Muscle of leg (tissue), 11 donors: ENCODE data around the gene CLSTN2. TPM values are rescaled to one million over a fixed set of nuclear protein-coding genes. Genes with fewer than 3 reads are reported as not detected.

Source experiments
- DNase-seq: peaks from one replicate; pipeline ENCODE4 v3.0.0; 2013
- H3K27ac ChIP-seq: one replicate; pipeline ENCODE4 v1.5.1; 2013; ENCODE audit warnings: mild to moderate bottlenecking, low read length, control low read depth
- H3K27me3 ChIP-seq: one replicate; pipeline ENCODE4 v1.6.1; 2013; ENCODE audit warnings: low read length; ENCODE audit not compliant: control insufficient read depth, insufficient read depth
- H3K36me3 ChIP-seq: one replicate; pipeline ENCODE4 v1.6.1; 2013; ENCODE audit warnings: low read length; ENCODE audit not compliant: control insufficient read depth, insufficient read depth
- H3K4me1 ChIP-seq: one replicate; pipeline ENCODE4 v1.6.1; 2013; ENCODE audit warnings: low read length; ENCODE audit not compliant: control insufficient read depth, insufficient read depth
- H3K4me3 ChIP-seq: one replicate; pipeline ENCODE4 v1.5.1; 2013; ENCODE audit warnings: low read length, control low read depth
- H3K9me3 ChIP-seq: replicated peaks from 2 replicates; pipeline ENCODE4 v1.6.1; 2013; ENCODE audit warnings: low read depth, low read length; ENCODE audit not compliant: control insufficient read depth
- WGBS: methylation state at CpG from one replicate; pipeline ENCODE4 v1.1.5; 2013; ENCODE audit warnings: missing lambda C conversion rate; ENCODE audit not compliant: insufficient coverage; 5-methylcytosine and 5-hydroxymethylcytosine counted together
- polyA plus RNA-seq, 8 donors: library from polyadenylated mRNA; unstranded; fragments of 120-200 nt; gene quantifications; one replicate each; pipeline versions ENCODE4 v1.2.1 to v1.2.3, GENCODE V29; 2013; ENCODE audit warnings: inconsistent platforms in 1 of 8, low replicate concordance in 1 of 8; ENCODE audit not compliant: insufficient read length in 8 of 8, insufficient read depth in 1 of 8
- total RNA-seq: library from RNA; stranded (reverse); fragments of 120-200 nt; gene quantifications from one replicate; pipeline ENCODE4 v1.2.4, GENCODE V29; 2013

Gene CLSTN2
- total and polyA plus RNA-seq, 9 donors = 1.9 to 5.2 (median 3.1) TPM

DNA sequence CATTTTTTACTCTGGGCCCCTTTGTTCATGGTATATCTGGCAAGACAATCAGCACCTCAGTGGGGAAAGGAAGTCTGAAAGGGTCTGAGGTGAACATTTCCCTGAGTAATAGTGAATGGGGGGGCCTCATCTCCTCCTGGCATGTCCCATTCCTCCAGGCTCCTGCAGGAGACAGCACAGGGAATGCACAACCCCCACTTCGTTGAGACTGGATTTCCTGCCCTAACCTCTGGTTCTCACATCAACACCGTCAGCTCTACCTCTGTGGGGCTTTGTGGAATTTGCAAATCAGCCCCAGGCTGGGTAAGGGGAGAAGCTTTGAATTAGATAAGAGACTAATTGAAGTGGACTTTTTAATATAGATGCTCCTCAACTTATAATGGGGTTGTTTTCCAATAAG, 574.5 kb downstream of the CLSTN2 start:
- DNase-seq = no peak
- Histone ChIP-seq H3K9me3 (no peaks in the 10 kb centered on the region), H3K4me1 (peaks cover 4% of the 10 kb centered on the region), H3K36me3 (no peaks in the 10 kb centered on the region), H3K4me3 (no peak overlapping the region), H3K27me3 (no peaks in the 10 kb centered on the region), H3K27ac (no peak overlapping the region)
- no CpG with 5 or more reads among the region's 2 CpGs for WGBS

DNA sequence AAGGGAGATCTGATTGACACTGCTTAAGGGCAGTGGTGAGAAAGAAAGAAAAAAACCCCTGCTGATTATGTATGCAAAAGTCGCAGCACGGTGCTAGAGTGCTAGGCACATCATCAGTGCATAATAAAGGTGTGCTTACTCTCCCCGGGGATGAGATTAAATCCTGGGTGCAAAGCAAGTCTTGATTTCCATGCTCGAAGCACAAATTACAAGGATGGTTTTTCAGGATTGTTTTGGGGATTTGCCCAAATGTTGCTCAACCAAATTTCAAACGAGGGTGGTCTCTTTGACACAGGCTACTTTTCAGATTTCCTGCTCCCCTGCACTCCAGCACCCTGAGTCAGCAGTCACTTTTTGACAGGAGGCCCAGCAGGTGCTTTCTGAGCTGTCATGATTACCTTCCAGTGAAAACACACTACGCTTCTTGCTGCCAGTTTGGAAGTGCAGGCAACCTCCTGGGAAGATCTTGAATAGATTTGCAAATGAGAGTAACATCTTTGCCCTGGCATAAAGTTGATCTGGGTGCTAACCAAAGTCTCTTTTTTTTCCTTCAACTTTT, 575.4 kb downstream of the CLSTN2 start:
- no peak for DNase-seq
- H3K4me3 ChIP-seq = no peak overlapping the region
- no peaks in the 10 kb centered on the region for H3K4me1 ChIP-seq
- H3K9me3 ChIP-seq = no peaks in the 10 kb centered on the region
- no CpG with 5 or more reads among the region's 6 CpGs for WGBS
- H3K36me3 ChIP-seq = no peaks in the 10 kb centered on the region
- no peak overlapping the region for H3K27ac ChIP-seq
- no peaks in the 10 kb centered on the region for H3K27me3 ChIP-seq

DNA sequence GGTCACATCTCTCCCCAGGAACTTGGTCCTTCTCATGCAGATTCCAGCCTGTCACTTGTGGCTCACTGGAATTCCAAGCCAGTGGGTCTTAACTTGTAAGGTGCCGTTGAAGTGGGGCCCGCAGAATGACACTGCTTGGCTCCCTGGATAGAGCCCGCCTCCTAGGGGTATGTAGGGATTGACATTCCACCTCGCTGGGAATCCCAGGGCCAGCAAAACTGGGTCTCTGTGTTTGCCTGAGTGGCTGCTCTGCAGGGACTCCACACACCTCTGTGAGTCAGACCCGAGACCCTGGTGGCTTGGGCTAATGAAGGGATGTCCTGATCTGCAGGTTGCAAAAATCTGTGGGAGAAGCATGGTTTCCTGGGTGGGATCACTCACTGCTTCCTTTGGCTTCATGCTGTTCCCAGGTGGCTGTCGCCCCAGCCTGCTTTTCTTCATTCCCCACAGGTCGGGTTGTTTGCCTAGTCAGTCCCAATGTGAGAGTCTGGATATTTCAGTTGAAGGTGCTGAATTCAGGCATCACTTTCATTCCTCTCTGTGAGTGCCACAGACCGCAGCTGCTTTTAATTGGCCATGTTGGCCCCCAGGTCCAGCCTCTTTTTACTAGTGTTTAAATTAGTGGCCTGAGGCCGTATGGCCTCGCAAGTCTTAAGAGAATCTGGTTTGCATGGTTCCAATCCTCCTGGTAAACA, 586.9 kb downstream of the CLSTN2 start:
- no peak overlapping the region for H3K4me3 ChIP-seq
- H3K27ac ChIP-seq = no peak overlapping the region
- peaks cover 9% of the 10 kb centered on the region for H3K9me3 ChIP-seq
- H3K4me1 ChIP-seq = no peaks in the 10 kb centered on the region
- 84% methylated on average over 6 of the region's 10 CpGs for WGBS
- DNase-seq = no peak
- peaks cover 3% of the 10 kb centered on the region for H3K27me3 ChIP-seq
- no peaks in the 10 kb centered on the region for H3K36me3 ChIP-seq

DNA sequence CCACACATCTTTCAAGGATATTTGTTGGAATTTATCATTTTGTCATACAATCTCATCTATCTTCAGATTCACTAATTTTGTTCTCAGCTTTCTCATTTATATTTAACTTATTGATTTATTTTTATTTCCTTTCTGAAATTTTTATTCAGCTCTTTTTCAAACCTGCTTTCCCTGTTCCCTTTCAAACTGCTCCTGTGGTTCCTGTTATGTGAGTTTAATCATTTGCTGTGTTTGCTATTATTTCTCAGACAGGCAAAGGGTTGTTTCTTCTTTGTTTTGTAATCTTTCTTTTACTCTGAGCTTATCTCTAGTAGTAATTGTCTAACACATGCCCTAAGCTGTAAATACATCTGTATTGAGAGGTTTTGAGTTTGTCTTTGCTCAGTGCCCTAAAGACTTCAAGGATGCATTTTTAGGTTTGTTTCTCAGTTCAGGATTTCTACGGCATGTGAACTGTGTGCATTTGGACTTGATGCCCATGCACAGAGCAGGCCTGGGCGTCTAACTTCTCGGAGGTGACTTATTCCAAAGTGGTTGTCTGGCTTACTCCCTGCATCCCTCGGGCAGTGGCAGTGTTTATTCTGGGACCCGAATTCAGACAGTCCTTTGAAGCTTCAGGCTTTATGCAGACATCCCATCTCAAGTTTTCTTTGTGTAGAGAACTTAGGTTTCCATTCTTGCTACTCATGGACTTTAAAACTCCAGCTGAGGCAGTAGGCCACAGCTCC, 587.8 kb downstream of the CLSTN2 start:
- H3K4me3 ChIP-seq = no peak overlapping the region
- 71% methylated on average over 4 of the region's 5 CpGs for WGBS
- no peak for DNase-seq

DNA sequence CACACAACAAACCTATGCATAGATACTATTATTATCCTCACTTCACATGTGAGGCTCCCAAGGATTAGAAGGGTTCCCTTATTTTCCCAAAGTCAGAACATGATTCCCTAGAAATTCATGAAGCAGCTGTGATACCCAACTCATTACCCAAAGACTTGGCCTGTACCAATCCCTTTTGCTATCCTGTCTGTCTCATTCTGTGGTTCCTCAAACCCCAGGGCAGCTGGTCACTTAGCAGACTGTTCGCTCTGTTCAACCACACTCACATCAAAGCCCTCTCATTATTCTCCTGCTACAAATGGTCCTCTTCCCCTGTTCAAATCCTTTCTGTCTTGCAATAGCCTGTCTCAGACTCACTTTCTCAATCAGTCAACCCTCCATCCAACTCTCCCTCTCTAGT, 588.6 kb downstream of the CLSTN2 start:
- H3K36me3 ChIP-seq = no peaks in the 10 kb centered on the region
- peaks cover 3% of the 10 kb centered on the region for H3K27me3 ChIP-seq
- no peaks in the 10 kb centered on the region for H3K4me1 ChIP-seq
- no peak for DNase-seq
- H3K9me3 ChIP-seq = peaks cover 6% of the 10 kb centered on the region
- no peak overlapping the region for H3K27ac ChIP-seq
- WGBS = 93% methylated on average over 1 of the region's 1 CpG
- no peak overlapping the region for H3K4me3 ChIP-seq

More for the DNA sequence above, 587.8 kb downstream of the CLSTN2 start:
- H3K27me3 ChIP-seq = peaks cover 3% of the 10 kb centered on the region
- H3K36me3 ChIP-seq = no peaks in the 10 kb centered on the region
- peaks cover 9% of the 10 kb centered on the region for H3K9me3 ChIP-seq
- no peak overlapping the region for H3K27ac ChIP-seq
- no peaks in the 10 kb centered on the region for H3K4me1 ChIP-seq

DNA sequence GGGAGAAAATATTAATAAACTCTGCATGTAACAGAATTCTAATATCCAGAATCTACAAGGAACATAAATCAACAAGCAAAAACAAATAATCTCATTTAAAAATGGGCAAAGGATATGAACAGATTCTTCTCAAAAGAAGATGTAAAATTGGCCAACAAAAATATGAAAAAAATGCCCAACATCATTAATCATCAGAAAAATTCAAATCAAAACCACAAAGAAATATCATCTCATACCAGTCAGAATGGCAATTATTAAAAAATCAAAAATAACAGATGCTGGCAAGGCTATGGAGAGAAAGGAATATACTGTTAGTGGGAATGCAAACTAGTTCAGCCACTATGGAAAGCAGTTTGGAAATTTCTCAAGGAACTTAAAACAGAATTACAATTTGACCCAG, 592.2 kb downstream of the CLSTN2 start:
- Histone ChIP-seq H3K4me3 (no peak overlapping the region), H3K4me1 (peaks cover 2% of the 10 kb centered on the region), H3K9me3 (peaks cover 4% of the 10 kb centered on the region), H3K27ac (no peak overlapping the region), H3K36me3 (no peaks in the 10 kb centered on the region), H3K27me3 (no peaks in the 10 kb centered on the region)
- DNase-seq = no peak

DNA sequence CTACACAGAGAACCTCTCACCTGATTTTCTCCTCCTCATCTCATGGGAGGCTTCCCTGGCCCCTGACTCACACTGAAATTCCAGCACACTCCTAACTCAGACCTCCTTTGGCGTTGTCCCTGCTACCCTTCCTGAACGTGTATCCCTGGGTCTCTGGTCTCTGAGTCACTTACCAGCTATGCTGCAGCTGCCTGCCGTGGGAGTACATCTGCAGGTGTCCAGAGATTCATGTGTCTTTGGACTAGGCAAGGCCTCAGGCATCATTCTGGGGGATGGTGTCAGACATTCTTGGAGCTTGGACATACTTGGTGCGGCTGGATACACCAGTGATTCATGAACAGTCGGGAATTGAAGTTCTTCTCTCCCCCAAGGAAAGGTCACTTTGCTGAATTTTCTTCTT, 594.1 kb downstream of the CLSTN2 start:
- peak; percentile 55 for DNase-seq
- no peaks in the 10 kb centered on the region for H3K27me3 ChIP-seq
- peaks cover 2% of the 10 kb centered on the region for H3K4me1 ChIP-seq
- H3K9me3 ChIP-seq = peaks cover 4% of the 10 kb centered on the region
- H3K27ac ChIP-seq = no peak overlapping the region
- no peaks in the 10 kb centered on the region for H3K36me3 ChIP-seq
- WGBS = 33% methylated on average over 4 of the region's 5 CpGs
- H3K4me3 ChIP-seq = no peak overlapping the region

DNA sequence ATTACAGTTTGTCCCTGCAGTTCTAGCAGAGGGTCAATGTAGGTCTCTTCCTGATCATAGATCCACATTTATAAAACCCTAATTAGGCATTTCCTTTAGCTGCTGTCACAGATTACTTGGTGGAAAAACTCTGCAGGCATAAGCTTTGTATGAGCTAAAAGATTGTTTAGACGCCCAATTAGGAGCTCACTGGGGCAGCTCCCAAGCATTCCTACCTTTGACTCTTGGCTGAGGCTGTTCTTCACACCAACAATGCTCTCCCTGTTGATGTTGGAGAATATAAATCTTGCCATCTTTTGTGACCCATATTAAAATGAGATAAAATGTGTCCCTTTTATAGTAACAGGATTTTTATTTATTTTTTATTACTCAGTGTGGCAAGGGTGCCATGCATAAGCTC, 594.6 kb downstream of the CLSTN2 start:
- H3K4me3 ChIP-seq = no peak overlapping the region
- no peak for DNase-seq
- H3K27ac ChIP-seq = no peak overlapping the region
- H3K4me1 ChIP-seq = peaks cover 2% of the 10 kb centered on the region
- H3K36me3 ChIP-seq = no peaks in the 10 kb centered on the region
- H3K27me3 ChIP-seq = no peaks in the 10 kb centered on the region
- WGBS = no CpG with 5 or more reads among the region's 1 CpG
- H3K9me3 ChIP-seq = peaks cover 4% of the 10 kb centered on the region

DNA sequence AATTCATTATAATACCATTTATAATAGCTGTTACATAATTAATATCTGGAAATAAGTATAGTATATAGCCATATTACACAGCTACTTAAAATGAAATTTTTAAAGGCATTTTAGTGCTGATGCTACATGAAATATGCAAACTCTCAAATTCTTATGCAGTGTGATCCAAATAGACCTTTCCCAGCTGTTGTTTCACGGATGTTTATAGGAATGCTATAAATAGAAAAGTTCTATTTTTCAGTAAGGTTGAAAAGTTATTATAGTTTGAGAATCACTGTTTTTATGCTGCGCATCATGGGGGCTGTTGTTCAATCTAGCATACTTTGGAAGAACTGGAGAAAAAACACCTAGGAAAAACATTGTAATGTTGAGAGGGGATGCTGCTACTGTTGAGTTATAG, 595.1 kb downstream of the CLSTN2 start:
- WGBS = no CpG with 5 or more reads among the region's 2 CpGs
- Histone ChIP-seq H3K9me3 (no peaks in the 10 kb centered on the region), H3K4me1 (peaks cover 2% of the 10 kb centered on the region), H3K27me3 (no peaks in the 10 kb centered on the region), H3K4me3 (no peak overlapping the region), H3K36me3 (no peaks in the 10 kb centered on the region), H3K27ac (no peak overlapping the region)
- peak; percentile 53 for DNase-seq

DNA sequence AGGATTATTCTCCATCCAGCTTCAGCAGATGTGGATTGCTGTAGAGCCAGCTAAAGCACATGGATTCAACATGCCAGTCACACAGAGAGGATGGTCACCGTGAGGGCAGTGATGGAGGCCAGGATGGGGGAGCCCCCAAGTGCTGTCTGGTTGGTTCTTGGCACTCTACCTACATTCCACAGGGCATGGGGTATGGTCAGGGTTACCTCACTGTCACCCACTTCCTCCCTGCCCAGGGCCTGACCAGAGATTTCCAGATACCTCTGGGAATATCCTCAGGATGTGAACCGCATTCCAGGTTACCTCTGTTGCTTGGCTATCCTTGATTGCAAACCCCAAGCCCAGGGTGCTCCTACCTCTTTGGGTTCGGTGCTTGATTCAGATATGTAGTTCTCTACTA, 595.6 kb downstream of the CLSTN2 start:
- H3K9me3 ChIP-seq = no peaks in the 10 kb centered on the region
- 87% methylated on average over 2 of the region's 3 CpGs for WGBS
- H3K36me3 ChIP-seq = no peaks in the 10 kb centered on the region
- H3K4me3 ChIP-seq = no peak overlapping the region
- H3K27me3 ChIP-seq = no peaks in the 10 kb centered on the region
- H3K27ac ChIP-seq = no peak overlapping the region
- no peak for DNase-seq
- peaks cover 2% of the 10 kb centered on the region for H3K4me1 ChIP-seq
